Upper lobe of left lung (tissue), 4 donors: Measurements from ENCODE around the gene SPDEF.

ENCODE experiments used
- EP300 ChIP-seq, 4 donors: sonication (generic); formaldehyde crosslinking; IDR thresholded peaks; one replicate each; pipeline ENCODE4 v1.5.1; 2017; ENCODE audit warnings: antibody characterized with exemption in 4 of 4, control low read depth in 2 of 4
- POLR2A ChIP-seq, 4 donors: fragments of 450-650 bp; IDR thresholded peaks; one replicate each; pipeline ENCODE4 v1.5.1; 2016 to 2017; ENCODE audit warnings: antibody characterized with exemption in 4 of 4, mild to moderate bottlenecking in 2 of 4
- POLR2AphosphoS5 ChIP-seq, 2 donors: sonication (generic); formaldehyde crosslinking; IDR thresholded peaks; one replicate each; pipeline ENCODE4 v1.5.1; 2017; ENCODE audit warnings: antibody characterized with exemption in 2 of 2
- TF ChIP-seq, protein P1 (sequence below), 6 experiments: fragments of 450-650 bp in 4 of 6; fragments of 200-600 bp in 2 of 6; sonication (generic) in 2 of 6; IDR thresholded peaks; one replicate each; pipeline ENCODE4 v1.5.1; 2016 to 2019; ENCODE audit warnings: antibody characterized with exemption in 6 of 6

GRCh38 chr6:34489207-34489805 lies 66.8 kb downstream of the SPDEF start:
- no peak for TF ChIP-seq POLR2A (IDR thresholded peaks at IDR 0.05)
- TF ChIP-seq, protein P1, sequence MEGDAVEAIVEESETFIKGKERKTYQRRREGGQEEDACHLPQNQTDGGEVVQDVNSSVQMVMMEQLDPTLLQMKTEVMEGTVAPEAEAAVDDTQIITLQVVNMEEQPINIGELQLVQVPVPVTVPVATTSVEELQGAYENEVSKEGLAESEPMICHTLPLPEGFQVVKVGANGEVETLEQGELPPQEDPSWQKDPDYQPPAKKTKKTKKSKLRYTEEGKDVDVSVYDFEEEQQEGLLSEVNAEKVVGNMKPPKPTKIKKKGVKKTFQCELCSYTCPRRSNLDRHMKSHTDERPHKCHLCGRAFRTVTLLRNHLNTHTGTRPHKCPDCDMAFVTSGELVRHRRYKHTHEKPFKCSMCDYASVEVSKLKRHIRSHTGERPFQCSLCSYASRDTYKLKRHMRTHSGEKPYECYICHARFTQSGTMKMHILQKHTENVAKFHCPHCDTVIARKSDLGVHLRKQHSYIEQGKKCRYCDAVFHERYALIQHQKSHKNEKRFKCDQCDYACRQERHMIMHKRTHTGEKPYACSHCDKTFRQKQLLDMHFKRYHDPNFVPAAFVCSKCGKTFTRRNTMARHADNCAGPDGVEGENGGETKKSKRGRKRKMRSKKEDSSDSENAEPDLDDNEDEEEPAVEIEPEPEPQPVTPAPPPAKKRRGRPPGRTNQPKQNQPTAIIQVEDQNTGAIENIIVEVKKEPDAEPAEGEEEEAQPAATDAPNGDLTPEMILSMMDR (IDR thresholded peaks at IDR 0.05), result no peak
- no peak for TF ChIP-seq POLR2AphosphoS5 (IDR thresholded peaks at IDR 0.05)
- TF ChIP-seq EP300 (IDR thresholded peaks at IDR 0.05), result no peak
